Fibroblast of skin of scalp (primary cell): ENCODE data around the gene TEX11.
"Not testable (repeated sequence)": the region's sequence is repeated elsewhere in the genome, so short reads cannot be mapped to it uniquely, and the experiment has no call there.

Experiments
- DNase-seq: peaks from one replicate; pipeline ENCODE4 v3.0.0-alpha.2; 2013

TEX11 gene

GRCh38 chrX:70755850-70756249 lies 152.7 kb downstream of the TEX11 start:
- no peak for DNase-seq

- DNase-seq, result no peak
Observed at GRCh38 chrX:70754169-70754848, 154.2 kb downstream of the TEX11 start.

- not testable (repeated sequence) for DNase-seq
Observed at GRCh38 chrX:70733774-70734173, 174.7 kb downstream of the TEX11 start.

- not testable (repeated sequence) for DNase-seq
Observed at GRCh38 chrX:70727961-70728360, 180.6 kb downstream of the TEX11 start.

- DNase-seq, result no peak
Observed at GRCh38 chrX:70720721-70721120, 187.8 kb downstream of the TEX11 start.

GRCh38 chrX:70711336-70711735 lies 197.2 kb downstream of the TEX11 start:
- DNase-seq, result not testable (repeated sequence)

- no peak for DNase-seq
Observed at GRCh38 chrX:70694339-70695122, 214.0 kb downstream of the TEX11 start.

GRCh38 chrX:70679455-70679854 lies 229.1 kb downstream of the TEX11 start:
- not testable (repeated sequence) for DNase-seq

- no peak for DNase-seq
Observed at GRCh38 chrX:70675284-70675683, 233.2 kb downstream of the TEX11 start.

GRCh38 chrX:70672326-70672725 lies 236.2 kb downstream of the TEX11 start:
- no peak for DNase-seq

GRCh38 chrX:70669120-70669519 lies 239.4 kb downstream of the TEX11 start:
- no peak for DNase-seq

GRCh38 chrX:70664726-70665125 lies 243.8 kb downstream of the TEX11 start:
- DNase-seq, result peak; percentile 12

GRCh38 chrX:70661124-70661523 lies 247.4 kb downstream of the TEX11 start:
- not testable (repeated sequence) for DNase-seq

- DNase-seq, result not testable (repeated sequence)
Observed at GRCh38 chrX:70657546-70657945, 251.0 kb downstream of the TEX11 start.

- no peak for DNase-seq
Observed at GRCh38 chrX:70656304-70656703, 252.2 kb downstream of the TEX11 start.

GRCh38 chrX:70647910-70648309 lies 260.6 kb downstream of the TEX11 start:
- not testable (repeated sequence) for DNase-seq

GRCh38 chrX:70636218-70636617 lies 272.3 kb downstream of the TEX11 start:
- no peak for DNase-seq

- DNase-seq, result no peak
Observed at GRCh38 chrX:70635669-70636068, 272.8 kb downstream of the TEX11 start.

- no peak for DNase-seq
Observed at GRCh38 chrX:70635227-70635626, 273.3 kb downstream of the TEX11 start.

- DNase-seq, result no peak
Observed at GRCh38 chrX:70621743-70622142, 286.8 kb downstream of the TEX11 start.

- no peak for DNase-seq
Observed at GRCh38 chrX:70618467-70618866, 290.0 kb downstream of the TEX11 start.

GRCh38 chrX:70613295-70613694 lies 295.2 kb downstream of the TEX11 start:
- peak; percentile 28 for DNase-seq

- no peak for DNase-seq
Observed at GRCh38 chrX:70605352-70605751, 303.2 kb downstream of the TEX11 start.

- peak; percentile 16 for DNase-seq
Observed at GRCh38 chrX:70592091-70592490, 316.4 kb downstream of the TEX11 start.
